ENCODE measurements around the gene RPL13A.

The RPL13A gene

GRCh38 chr19:49486710-49487276, 615 bp upstream of the RPL13A start:
- no peak for DNase-seq

GRCh38 chr19:49488046-49488862, 846 bp downstream of the RPL13A start:
- no peak for DNase-seq

- DNase-seq, result no peak
These were observed 1.6 kb downstream of the RPL13A start for GRCh38 chr19:49488863-49489537.

DNA sequence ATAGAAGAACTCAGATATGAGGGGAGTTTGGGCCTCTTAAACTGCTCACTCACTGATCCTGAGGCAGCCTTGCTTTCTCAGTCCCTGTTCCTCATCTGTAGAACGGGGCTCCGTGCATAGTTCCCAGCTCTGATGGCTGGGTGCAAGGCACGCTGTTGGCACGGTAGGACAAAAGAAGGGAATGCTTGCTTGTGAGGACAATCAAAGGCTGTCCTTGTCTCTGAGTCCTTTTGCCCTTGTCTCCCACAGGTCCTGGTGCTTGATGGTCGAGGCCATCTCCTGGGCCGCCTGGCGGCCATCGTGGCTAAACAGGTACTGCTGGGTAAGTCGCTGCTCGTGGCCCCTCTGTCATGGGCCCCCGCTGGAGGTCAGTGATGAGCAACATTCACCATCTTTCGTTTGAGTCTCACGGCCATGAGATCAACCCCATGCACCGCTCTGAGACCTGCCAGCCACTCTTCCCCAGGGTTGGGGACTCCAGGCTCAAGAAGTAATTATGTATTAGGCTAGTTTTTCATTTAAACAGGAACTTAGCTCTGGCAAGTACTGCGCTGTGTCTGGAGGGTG, 2.3 kb downstream of the RPL13A start:
- DNase-seq, result no peak

DNA sequence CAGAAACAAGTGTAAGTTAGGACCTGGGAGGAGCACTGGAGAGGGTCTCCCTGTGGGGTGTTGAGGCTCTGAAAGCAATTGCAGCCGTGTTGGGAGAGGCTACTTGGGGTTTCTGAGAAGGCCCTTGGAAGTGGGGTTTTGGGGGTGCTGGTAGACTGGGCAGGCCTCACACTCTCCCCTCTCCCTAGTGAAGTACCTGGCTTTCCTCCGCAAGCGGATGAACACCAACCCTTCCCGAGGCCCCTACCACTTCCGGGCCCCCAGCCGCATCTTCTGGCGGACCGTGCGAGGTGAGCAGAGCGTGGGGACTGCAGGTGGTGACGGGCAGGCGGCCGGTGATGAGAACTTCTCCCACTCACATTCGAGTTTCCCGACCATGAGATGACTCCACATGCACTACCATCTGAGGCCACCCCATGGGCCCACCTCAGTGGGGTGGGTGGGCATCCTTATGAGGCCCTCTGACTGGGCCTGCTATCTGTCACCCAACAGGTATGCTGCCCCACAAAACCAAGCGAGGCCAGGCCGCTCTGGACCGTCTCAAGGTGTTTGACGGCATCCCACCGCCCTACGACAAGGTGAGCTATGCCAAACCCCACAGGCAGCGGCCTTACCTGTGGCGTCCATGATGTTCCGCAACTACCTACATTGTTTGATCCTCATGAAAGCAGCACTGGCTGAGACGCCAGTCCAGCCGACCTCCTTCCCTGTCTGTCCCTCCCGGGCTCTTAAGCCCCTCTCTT, 3.0 kb downstream of the RPL13A start:
- no peak for DNase-seq

GRCh38 chr19:49491030-49491803, 3.8 kb downstream of the RPL13A start:
- DNase-seq, result no peak

GRCh38 chr19:49491804-49492572, 4.6 kb downstream of the RPL13A start:
- no peak for DNase-seq

DNA sequence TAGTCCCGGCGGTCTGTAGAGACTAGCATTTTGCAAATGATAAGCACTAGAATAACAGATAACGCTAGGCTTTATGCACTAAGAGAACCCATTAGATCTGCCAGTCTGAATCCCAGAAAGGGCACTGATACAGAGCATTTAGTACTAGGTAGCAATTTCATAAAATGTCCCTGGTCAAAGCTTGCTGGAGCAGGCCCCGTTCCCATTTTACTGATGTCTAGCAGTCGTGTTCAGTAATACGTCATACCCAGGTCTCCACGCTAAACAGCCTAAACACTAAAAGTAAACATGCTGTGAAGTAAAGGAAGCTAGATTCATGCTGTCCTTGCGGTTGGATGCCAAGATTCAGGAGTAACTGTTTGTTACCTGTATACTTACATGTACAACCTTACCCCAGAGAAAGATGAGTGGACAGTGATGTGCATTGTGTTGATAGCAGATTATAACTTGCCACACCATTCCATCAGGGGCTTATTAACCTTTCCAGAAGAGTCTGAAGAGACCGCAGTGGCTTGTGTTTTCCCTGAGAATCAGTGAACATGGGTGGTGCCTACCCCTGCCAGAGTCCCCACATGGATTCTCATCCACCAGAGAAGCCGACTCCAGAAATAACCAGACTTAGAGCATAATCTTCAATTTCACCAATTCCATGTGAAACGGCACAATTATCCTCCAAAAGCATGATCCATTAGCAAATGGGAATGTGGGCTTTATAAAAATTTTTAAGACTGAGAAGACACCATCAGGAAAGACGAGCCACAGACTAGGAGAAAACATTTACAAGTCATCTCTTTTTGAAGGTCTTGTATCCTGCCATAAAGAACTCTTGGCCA, 5.4 kb downstream of the RPL13A start:
- DNase-seq, result peak; percentile 67

- no peak for DNase-seq
These were observed 9.2 kb downstream of the RPL13A start for GRCh38 chr19:49496574-49497008.

DNA sequence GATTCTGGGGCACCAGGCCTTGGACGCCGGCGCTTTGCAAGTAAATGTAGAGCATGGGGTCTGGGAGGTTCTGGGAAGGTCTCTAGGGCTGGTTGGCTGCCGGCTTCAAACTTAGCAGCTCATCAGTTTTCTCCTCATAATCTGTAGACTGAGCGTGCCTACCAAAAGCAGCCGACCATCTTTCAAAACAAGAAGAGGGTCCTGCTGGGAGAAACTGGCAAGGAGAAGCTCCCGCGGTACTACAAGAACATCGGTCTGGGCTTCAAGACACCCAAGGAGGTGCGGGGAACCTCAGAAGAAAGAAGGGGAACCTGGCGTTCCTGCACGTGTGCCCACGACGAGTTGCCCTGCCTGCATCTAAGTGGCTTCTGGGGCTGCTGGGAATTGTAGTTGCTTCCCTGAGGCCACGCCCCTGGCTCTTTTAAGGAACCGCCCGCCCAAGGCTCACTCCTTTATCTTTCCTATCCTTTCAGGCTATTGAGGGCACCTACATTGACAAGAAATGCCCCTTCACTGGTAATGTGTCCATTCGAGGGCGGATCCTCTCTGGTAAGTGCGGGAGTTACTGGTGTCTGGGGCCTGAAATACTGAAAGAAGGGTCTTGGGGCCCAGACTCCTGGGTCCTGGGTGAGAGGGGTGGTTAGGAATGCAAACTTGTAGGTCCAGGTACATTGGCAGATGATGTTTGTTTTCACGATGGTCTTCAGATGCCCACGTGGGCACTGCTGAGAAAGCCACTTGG, 9.8 kb downstream of the RPL13A start:
- DNase-seq, result peak; percentile 97

- DNase-seq, result no peak
These were observed 10.3 kb downstream of the RPL13A start for GRCh38 chr19:49497789-49498103.

- no peak for DNase-seq
These were observed 11.1 kb downstream of the RPL13A start for GRCh38 chr19:49498475-49498874.

GRCh38 chr19:49499030-49499670, 11.7 kb downstream of the RPL13A start:
- DNase-seq, result no peak

DNA sequence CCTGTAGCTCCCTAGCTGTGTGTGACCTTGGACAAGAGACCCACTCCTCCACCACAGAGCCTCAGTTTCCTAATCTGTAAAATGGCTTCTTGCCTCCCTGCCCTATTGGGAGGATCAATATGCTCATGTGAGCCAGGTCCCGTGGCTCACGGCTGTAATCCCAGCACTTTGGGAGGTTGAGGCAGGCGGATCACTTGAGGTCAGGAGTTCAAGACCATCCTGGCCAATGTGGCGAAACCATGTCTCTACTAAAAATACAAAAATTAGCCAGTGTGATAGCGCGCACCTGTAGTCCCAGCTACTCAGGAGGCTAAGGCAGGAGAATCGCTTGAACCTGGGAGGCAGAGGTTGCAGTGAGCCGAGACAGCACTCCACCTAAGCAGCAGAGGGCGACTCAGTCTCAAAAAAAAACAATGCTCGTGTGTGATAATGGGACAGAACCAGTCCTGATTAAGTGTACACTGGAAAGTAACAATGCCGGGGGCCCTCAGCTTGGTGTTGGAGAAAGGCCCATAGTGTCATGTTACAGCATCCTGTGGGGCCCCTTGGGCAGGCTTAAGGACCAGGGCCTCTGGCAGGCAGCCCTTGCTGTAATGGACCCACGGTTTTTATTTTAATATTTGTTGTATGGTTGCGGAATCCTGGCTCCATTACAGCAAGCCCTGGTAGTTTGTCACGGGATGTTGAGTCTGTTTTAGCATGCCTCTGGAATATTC, 15.6 kb downstream of the RPL13A start:
- peak; percentile 82 for DNase-seq

DNA sequence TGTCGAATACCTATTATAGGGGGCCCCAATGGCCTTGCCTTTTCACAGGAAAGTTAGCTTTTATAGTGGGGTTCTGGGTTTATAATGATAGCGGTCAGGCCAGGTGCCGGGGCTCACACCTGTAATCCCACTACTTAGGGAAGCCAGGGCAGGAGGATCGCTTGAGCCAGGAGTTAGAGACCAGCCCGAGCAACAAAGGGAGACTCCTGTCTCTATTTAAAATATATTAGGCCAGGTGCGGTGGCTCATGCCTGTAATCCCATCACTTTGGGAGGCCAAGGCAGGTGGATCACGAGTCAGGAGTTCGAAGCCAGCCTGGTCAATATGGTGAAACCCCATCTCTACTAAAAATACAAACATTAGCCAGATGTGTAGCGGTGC, 16.2 kb downstream of the RPL13A start:
- DNase-seq, result no peak

GRCh38 chr19:49506575-49507105, 19.2 kb downstream of the RPL13A start:
- DNase-seq, result peak; percentile 89

GRCh38 chr19:49507803-49508494, 20.5 kb downstream of the RPL13A start:
- DNase-seq, result no peak

Measured in hematopoietic multipotent progenitor cell treated with erythropoietin and hydrocortisone succinate and interleukin-3 and kit ligand, for 4 days (in vitro differentiated cells).